Epithelial cell of umbilical artery (primary cell): Measurements from ENCODE around the gene CPM. TPM values are rescaled to one million over a fixed set of nuclear protein-coding genes. Genes with fewer than 3 reads are reported as not detected.

Experiments used
- total RNA-seq: library from RNA; depleted of rRNA; stranded (reverse); fragments of >200 nt; gene quantifications from 2 replicates; pipeline ENCODE4 v1.2.3, GENCODE V29; 2014

Gene CPM
- 34.2 and 39.0 TPM in 2 replicates for total RNA-seq

GRCh38 chr12:68932961-68933893 lies at the start of gene CPM:
CPM (minus strand) TSS chr12:68933171; CDS start chr12:68932837, 334 bp downstream.

GRCh38 chr12:68807576-68808387 lies 125.2 kb downstream of the CPM start, which contains the start of gene MDM2:
MDM2 (plus strand) TSS chr12:68808177; CDS start chr12:68808478, 301 bp downstream.

Other genes with a start within 250 kb of the CPM start
- gene NUP107, start 246.2 kb downstream of the CPM start, total RNA-seq: 72.4 and 91.5 TPM in 2 replicates
- 1.4 and 4.5 TPM in 2 replicates for gene SLC35E3, start 187.0 kb downstream of the CPM start, total RNA-seq
- 184 and 278 TPM in 2 replicates for gene MDM2, start 125.0 kb downstream of the CPM start, total RNA-seq